H1 (cell line): ENCODE measurements around the gene GALE. TPM values are rescaled to one million over a fixed set of nuclear protein-coding genes. Genes with fewer than 3 reads are reported as not detected.

Experiments
- CTCF ChIA-PET: fragments of 300-600 bp; sonication (Branson Sonifier 250); formaldehyde crosslinking; loops from one replicate; lab custom pipeline; 2021; ENCODE audit not compliant: partially characterized antibody; lab: Charles Lee
- POLR2A ChIA-PET: fragments of 300-600 bp; sonication (Branson Sonifier 250); formaldehyde crosslinking; loops from one replicate; lab custom pipeline; 2021; ENCODE audit warnings: inconsistent platforms; ENCODE audit not compliant: partially characterized antibody; lab: Charles Lee
- DNase-seq, 2 experiments: peaks; one replicate each; pipeline versions ENCODE4 v3.0.0 to v3.0.0-alpha.2; 2010 to 2022; ENCODE audit warnings: low spot score in 2 of 2, low read depth in 1 of 2, mixed read lengths in 1 of 2
- FAIRE-seq: peaks from 2 replicates; lab custom pipeline; 2011; peaks lifted over from hg19 to GRCh38; lab: Jason Lieb, UNC
- H2AFZ ChIP-seq: 2 replicates; pipeline ENCODE4 v1.8.1; 2012; ENCODE audit warnings: low read length, inconsistent platforms
- H2AK5ac ChIP-seq: 2 replicates; pipeline ENCODE4 v1.6.1; 2013; ENCODE audit warnings: low read depth, low read length
- H2BK120ac ChIP-seq: replicated peaks from 2 replicates; pipeline ENCODE3; 2013; ENCODE audit warnings: low read depth, low read length, inconsistent platforms
- H2BK12ac ChIP-seq: 2 replicates; pipeline ENCODE4 v1.6.1; 2013; ENCODE audit warnings: low read depth, low read length
- H2BK15ac ChIP-seq: 2 replicates; pipeline ENCODE4 v1.6.1; 2013; ENCODE audit warnings: low read length
- H2BK20ac ChIP-seq: 2 replicates; pipeline ENCODE4 v1.6.1; 2013; ENCODE audit warnings: low read length
- H2BK5ac ChIP-seq: 2 replicates; pipeline ENCODE4 v1.6.1; 2013; ENCODE audit warnings: low read depth, low read length
- H3K14ac ChIP-seq: 2 replicates; pipeline ENCODE4 v1.6.1; 2013; ENCODE audit warnings: inconsistent platforms; ENCODE audit not compliant: insufficient read length
- H3K18ac ChIP-seq: 2 replicates; pipeline ENCODE4 v1.6.1; 2013; ENCODE audit warnings: low read length; ENCODE audit errors: extremely low read depth
- H3K23ac ChIP-seq: 2 replicates; pipeline ENCODE4 v1.6.1; 2013; ENCODE audit warnings: inconsistent platforms; ENCODE audit not compliant: insufficient read length
- H3K23me2 ChIP-seq: 2 replicates; pipeline ENCODE4 v1.6.1; 2013; ENCODE audit warnings: low read depth, low read length
- H3K27ac ChIP-seq: 2 replicates; pipeline ENCODE4 v1.6.1; 2011; ENCODE audit warnings: low read depth, low read length, inconsistent platforms
- H3K27me3 ChIP-seq, 4 experiments: replicated peaks in 1 of 4; 1 replicate in 1 of 4; 2 replicates in 3 of 4; pipeline versions ENCODE4 v1.6.1 to v1.8.1; 2011 to 2013; ENCODE audit warnings: low read length in 3 of 4, mild to moderate bottlenecking in 3 of 4, inconsistent platforms in 2 of 4, mixed read lengths in 2 of 4, moderate library complexity in 1 of 4; ENCODE audit not compliant: control insufficient read depth in 3 of 4, insufficient read depth in 3 of 4; ENCODE audit errors: extremely low read depth in 1 of 4
- H3K36me3 ChIP-seq, 4 experiments: 2 replicates each; pipeline versions ENCODE4 v1.6.1 to v1.8.1; 2011 to 2013; ENCODE audit warnings: mild to moderate bottlenecking in 4 of 4, low read length in 3 of 4, moderate library complexity in 2 of 4, control low read depth in 1 of 4, inconsistent platforms in 1 of 4; ENCODE audit not compliant: insufficient read depth in 4 of 4, control insufficient read depth in 2 of 4
- H3K4ac ChIP-seq: replicated peaks from 2 replicates; pipeline ENCODE3; 2013; ENCODE audit warnings: low read length, low read depth, mixed read lengths, inconsistent platforms; ENCODE audit not compliant: insufficient read length
- H3K4me1 ChIP-seq, 4 experiments: replicated peaks in 1 of 4; 1 replicate in 1 of 4; 2 replicates in 3 of 4; pipeline versions ENCODE4 v1.6.1 to v1.8.1; 2011 to 2013; ENCODE audit warnings: low read length in 3 of 4, inconsistent platforms in 2 of 4, mixed read lengths in 1 of 4; ENCODE audit not compliant: insufficient read depth in 4 of 4, control insufficient read depth in 3 of 4
- H3K4me2 ChIP-seq, 2 experiments: 2 replicates each; pipeline versions ENCODE4 v1.6.1 to v1.8.1; 2011 to 2013; ENCODE audit warnings: low read depth in 2 of 2, low read length in 2 of 2, control low read depth in 1 of 2, inconsistent platforms in 1 of 2, mild to moderate bottlenecking in 1 of 2; ENCODE audit not compliant: insufficient read depth in 1 of 2
- H3K4me3 ChIP-seq, 4 experiments: fragments of 200-600, 300-600 bp in 1 of 4; sonication (generic), shearing (Covaris generic), sonication (Bioruptor Twin) in 1 of 4; 2 replicates each; pipeline versions ENCODE4 v1.5.1 to v1.8.1; 2011 to 2016; ENCODE audit warnings: low read length in 4 of 4, low read depth in 3 of 4, control low read depth in 2 of 4, inconsistent platforms in 2 of 4, mild to moderate bottlenecking in 2 of 4, mixed read lengths in 1 of 4, moderate library complexity in 1 of 4; ENCODE audit not compliant: insufficient read depth in 2 of 4; ENCODE audit errors: extremely low read depth in 1 of 4
- H3K56ac ChIP-seq: replicated peaks from 2 replicates; pipeline ENCODE3; 2013; ENCODE audit warnings: low read depth, mild to moderate bottlenecking, mixed read lengths, low read length, inconsistent platforms; ENCODE audit not compliant: insufficient read length
- H3K79me1 ChIP-seq: 2 replicates; pipeline ENCODE4 v1.6.1; 2013; ENCODE audit warnings: low read depth, low read length, control low read depth
- H3K79me2 ChIP-seq, 2 experiments: 2 replicates each; pipeline versions ENCODE4 v1.6.1 to v1.8.1; 2012 to 2013; ENCODE audit warnings: low read length in 2 of 2, mild to moderate bottlenecking in 2 of 2, inconsistent platforms in 1 of 2; ENCODE audit not compliant: insufficient read depth in 2 of 2, control insufficient read depth in 1 of 2
- H3K9ac ChIP-seq, 4 experiments: replicated peaks in 1 of 4; 1 replicate in 1 of 4; 2 replicates in 3 of 4; pipeline versions ENCODE4 v1.6.1 to v1.8.1; 2011 to 2013; ENCODE audit warnings: low read depth in 3 of 4, low read length in 3 of 4, control low read depth in 2 of 4, mild to moderate bottlenecking in 2 of 4, moderate library complexity in 2 of 4, inconsistent platforms in 1 of 4; ENCODE audit errors: extremely low read depth in 1 of 4
- H3K9me3 ChIP-seq, 2 experiments: 2 replicates each; pipeline versions ENCODE4 v1.6.1 to v1.8.1; 2012 to 2013; ENCODE audit warnings: mild to moderate bottlenecking in 2 of 2, moderate library complexity in 2 of 2, control low read depth in 1 of 2, inconsistent platforms in 1 of 2, low read depth in 1 of 2, low read length in 1 of 2, mixed read lengths in 1 of 2; ENCODE audit not compliant: insufficient read depth in 2 of 2
- H4K20me1 ChIP-seq, 2 experiments: replicated peaks in 1 of 2; 2 replicates each; pipeline versions ENCODE3 to v1.8.1; 2011 to 2013; ENCODE audit warnings: inconsistent platforms in 2 of 2, low read length in 2 of 2, mild to moderate bottlenecking in 1 of 2; ENCODE audit not compliant: insufficient read depth in 2 of 2, control insufficient read depth in 1 of 2
- H4K5ac ChIP-seq: 2 replicates; pipeline ENCODE4 v1.6.1; 2013; ENCODE audit warnings: low read length, low read depth, mixed read lengths, inconsistent platforms; ENCODE audit not compliant: insufficient read length
- H4K8ac ChIP-seq: 2 replicates; pipeline ENCODE4 v1.8.0; 2013; ENCODE audit warnings: mild to moderate bottlenecking, moderate library complexity, low read length, inconsistent platforms; ENCODE audit not compliant: insufficient read depth; ENCODE audit errors: extremely low read depth
- H4K91ac ChIP-seq: replicated peaks from 2 replicates; pipeline ENCODE3; 2013; ENCODE audit warnings: low read length, mixed read lengths, inconsistent platforms; ENCODE audit not compliant: insufficient read length
- BCL11A ChIP-seq, 2 experiments: IDR thresholded peaks; one replicate each; pipeline ENCODE4 v1.6.1; 2011; ENCODE audit warnings: low read depth in 2 of 2, low read length in 2 of 2, mild to moderate bottlenecking in 2 of 2
- BRCA1 ChIP-seq: IDR thresholded peaks from 2 replicates; pipeline ENCODE4 v1.6.1; 2012; ENCODE audit warnings: low read depth, low read length, improper control_type of control experiment
- CBX8 ChIP-seq: fragments of 300-800, 300-1000 bp; sonication (generic); IDR thresholded peaks from 2 replicates; pipeline ENCODE4 v1.7.1; 2016; ENCODE audit warnings: low read depth, low read length, borderline replicate concordance
- GABPA ChIP-seq: IDR thresholded peaks from 2 replicates; pipeline ENCODE4 v1.6.1; 2011; ENCODE audit warnings: mild to moderate bottlenecking, low read length, moderate library complexity, borderline replicate concordance; ENCODE audit not compliant: insufficient read depth
- HDAC2 ChIP-seq, 2 experiments: fragments of 300-600 bp in 1 of 2; sonication (generic) in 1 of 2; IDR thresholded peaks; 2 replicates each; pipeline ENCODE4 v1.6.1; 2011 to 2012; ENCODE audit warnings: low read depth in 2 of 2, low read length in 2 of 2, mild to moderate bottlenecking in 2 of 2, moderate library complexity in 2 of 2, borderline replicate concordance in 1 of 2, inconsistent platforms in 1 of 2
- HDAC6 ChIP-seq: IDR thresholded peaks from one replicate; pipeline ENCODE4 v1.7.1; 2012; ENCODE audit warnings: low read depth, mild to moderate bottlenecking, inconsistent platforms, low read length, moderate library complexity
- JUND ChIP-seq: IDR thresholded peaks from 2 replicates; pipeline ENCODE4 v1.6.1; 2011; ENCODE audit warnings: mild to moderate bottlenecking, improper control_type of control experiment, low read length
- MAFK ChIP-seq: IDR thresholded peaks from 2 replicates; pipeline ENCODE4 v1.6.1; 2012; ENCODE audit warnings: low read depth, mild to moderate bottlenecking, improper control_type of control experiment, low read length
- RAD21 ChIP-seq, 2 experiments: IDR thresholded peaks in 1 of 2; conservative IDR thresholded peaks in 1 of 2; 2 replicates each; pipeline ENCODE4 v1.6.1; 2011; ENCODE audit warnings: low read depth in 2 of 2, low read length in 2 of 2, improper control_type of control experiment in 1 of 2, inconsistent platforms in 1 of 2, mild to moderate bottlenecking in 1 of 2, moderate library complexity in 1 of 2
- RFX5 ChIP-seq: IDR thresholded peaks from 2 replicates; pipeline ENCODE4 v1.6.1; 2011; ENCODE audit warnings: low read depth, low read length, improper control_type of control experiment, borderline replicate concordance
- WGBS, 2 experiments: shearing (Covaris generic) in 1 of 2; methylation state at CpG; one replicate each; pipeline versions ENCODE4 v1.1.6 to v1.1.7; 2013 to 2015; ENCODE audit warnings: low lambda C conversion rate in 2 of 2, mixed read lengths in 2 of 2, inconsistent platforms in 1 of 2, low coverage in 1 of 2, missing lambda C conversion rate in 1 of 2; ENCODE audit not compliant: insufficient replicate concordance in 2 of 2, insufficient coverage in 1 of 2, insufficient read length in 1 of 2; ENCODE audit errors: extremely low coverage in 1 of 2, missing lambda C conversion rate in 1 of 2; 5-methylcytosine and 5-hydroxymethylcytosine counted together
- polyA plus RNA-seq, 7 experiments: library from polyadenylated mRNA; depleted of rRNA in 3 of 7; stranded (reverse) in 5 of 7; unstranded in 2 of 7; fragments of >200 nt in 5 of 7; fragments of 200-250 nt in 2 of 7; gene quantifications; 1 replicate in 5 of 7; 2 replicates in 1 of 7; 4 replicates in 1 of 7; pipeline versions ENCODE4 v1.2.1 to v1.2.3, GENCODE V29; 2011 to 2013; ENCODE audit warnings: missing spikeins in 2 of 7, mixed read lengths in 2 of 7
- total RNA-seq: library from RNA; stranded (reverse); fragmentation: NEBNext Ultra II Directional; extraction: Animal tissue kit (Norgen Biotek cat#: 25700); gene quantifications from 2 replicates; pipeline ENCODE4 v1.2.1, GENCODE V29; 2021

GALE gene
- total and polyA plus RNA-seq, 2 of the 8 experiments (the other 6 are each of a cell fraction or from before 2014, with no cell fraction given), result 26.0 to 33.9 TPM

DNA sequence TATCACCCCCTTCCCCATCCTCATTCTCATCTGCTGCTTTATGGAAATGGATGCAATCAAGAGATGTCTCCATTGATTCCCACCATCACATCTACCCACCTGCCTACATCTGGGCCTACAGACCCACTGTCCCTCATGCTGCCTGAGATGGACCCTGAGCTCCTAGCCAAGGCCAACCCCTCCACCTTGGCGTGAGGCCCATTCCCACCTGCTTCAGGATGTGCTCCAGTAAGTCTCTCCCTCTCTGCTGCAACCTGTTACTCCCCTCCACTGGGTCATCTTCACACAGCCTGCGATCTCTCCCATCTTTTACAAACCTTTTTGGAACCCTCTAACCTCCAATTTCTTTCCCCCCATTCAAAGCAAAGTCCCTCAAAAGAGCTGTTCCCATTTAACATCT is 4.5 kb upstream of the GALE start:
- Histone ChIP-seq H4K8ac (no peak overlapping the region), H2AK5ac (no peak overlapping the region), H3K9ac (no peak overlapping the region), H3K4me2 (no peak overlapping the region), H3K23me2 (peaks cover 6% of the 10 kb centered on the region), H3K27me3 (no peaks in the 10 kb centered on the region; a peak in 1 of 7 replicates), H3K23ac (no peak overlapping the region), H3K36me3 (no peaks in the 10 kb centered on the region; a peak in 1 of 8 replicates), H3K4me1 (no peaks in the 10 kb centered on the region; a peak in 1 of 7 replicates), H3K14ac (no peak overlapping the region), H3K27ac (no peak overlapping the region), H2BK5ac (no peak overlapping the region; the same call in 1 of the 2 replicates), H4K91ac (no peak overlapping the region), H2BK15ac (no peak overlapping the region), H3K18ac (no peak overlapping the region), H3K79me1 (no peaks in the 10 kb centered on the region), H3K56ac (no peak overlapping the region), H2BK12ac (no peak overlapping the region), H2BK20ac (no peak overlapping the region), H4K5ac (no peak overlapping the region), H4K20me1 (peaks cover 0 to 2% of the 10 kb centered on the region in 2 experiments), H2AFZ (no peak overlapping the region), H3K79me2 (no peaks in the 10 kb centered on the region), H3K4ac (no peak overlapping the region), H3K4me3 (no peak overlapping the region), H3K9me3 (no peaks in the 10 kb centered on the region), H2BK120ac (no peak overlapping the region)
- TF ChIP-seq BCL11A (IDR thresholded peaks at IDR 0.05; ENCODE audit: low read depth in 2 of 2, low read length in 2 of 2) (no peak), CBX8 (no peak), MAFK (no peak), JUND (no peak), RAD21 (IDR thresholded peaks at IDR 0.05 in 1 of 2, conservative IDR thresholded peaks at IDR 0.05 in 1 of 2; ENCODE audit: low read depth in 2 of 2, low read length in 2 of 2) (no peak), HDAC6 (no peak), GABPA (no peak), HDAC2 (IDR thresholded peaks at IDR 0.05; ENCODE audit: borderline replicate concordance in 1 of 2, low read depth in 2 of 2, low read length in 2 of 2) (no peak), RFX5 (no peak), BRCA1 (no peak)
- ChIA-PET CTCF (interaction anchor here (0.7 to 3.5 kb wide), 9 partner anchors 8 to 154 kb away, joined by 3 to 13 read pairs (median 5); partner anchors contain the start of gene HMGCL), POLR2A (interaction anchor here (0.6 to 3.4 kb wide), 3 partner anchors 10 to 27 kb away, joined by 3 to 22 read pairs (median 8); partner anchors contain the start of genes LYPLA2 and PITHD1)
- no peak for FAIRE-seq
- WGBS, 2 experiments, result 83% methylated on average over 2 of the region's 2 CpGs; no CpG with 5 or more reads in 1 of the 2 experiments
- DNase-seq, result no peak
